OCI-LY7 (cell line): ENCODE data around the gene FANCG.

Experiments
- CTCF ChIP-seq: fragments of 200-600 bp; sonication (generic); conservative IDR thresholded peaks from 2 replicates; pipeline ENCODE4 v1.5.1; 2014; ENCODE audit warnings: mild to moderate bottlenecking, antibody characterized with exemption, low read length, moderate library complexity, mixed read lengths
- EZH2phosphoT487 ChIP-seq: fragments of 200-600 bp; sonication (generic); IDR thresholded peaks from 2 replicates; pipeline ENCODE4 v1.6.1; 2018; ENCODE audit warnings: low read depth, borderline replicate concordance, mild to moderate bottlenecking, mixed run types, antibody characterized with exemption, low read length, moderate library complexity, mixed read lengths

DNA sequence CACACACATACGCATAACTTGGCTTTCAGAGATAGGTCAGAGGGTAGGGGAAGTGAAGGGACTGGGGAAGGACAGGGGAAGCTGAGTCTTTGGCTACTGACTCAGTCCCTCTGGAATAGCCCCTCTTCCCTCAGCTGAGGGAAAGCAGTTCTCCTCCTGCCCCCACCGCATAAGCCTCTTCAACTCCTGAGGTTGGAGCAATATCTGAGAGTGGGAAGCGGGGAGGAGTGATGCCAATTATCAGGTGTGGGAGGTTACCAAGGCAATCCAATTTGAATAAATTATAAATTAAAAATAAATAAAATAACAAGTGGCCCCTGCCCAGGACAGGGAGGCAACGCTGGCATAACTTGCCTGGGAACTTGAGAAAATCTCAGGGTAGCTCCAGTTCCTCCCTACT, 24.8 kb upstream of the FANCG start:
- TF ChIP-seq CTCF = no peak
- TF ChIP-seq EZH2phosphoT487 = no peak
